Lower leg skin (tissue), 4 donors: ENCODE measurements around the gene WSCD2. TPM values are rescaled to one million over a fixed set of nuclear protein-coding genes. Genes with fewer than 3 reads are reported as not detected.

Experiments used
- DNase-seq, 2 donors: peaks; one replicate each; pipeline ENCODE4 v3.0.0-alpha.2; 2019; ENCODE audit warnings: low spot score in 2 of 2
- H3K4me3 ChIP-seq: fragments of 200-600 bp; sonication (generic); 2 replicates; pipeline ENCODE4 v1.5.1; 2017; ENCODE audit warnings: mild to moderate bottlenecking, low read depth; ENCODE audit not compliant: poor library complexity, severe bottlenecking
- CTCF ChIP-seq, 3 donors: fragments of 450-650 bp; IDR thresholded peaks; one replicate each; pipeline ENCODE4 v1.5.1; 2016; ENCODE audit warnings: antibody characterized with exemption in 3 of 3, mild to moderate bottlenecking in 3 of 3, moderate library complexity in 2 of 3
- POLR2A ChIP-seq, 2 donors: fragments of 450-650 bp; IDR thresholded peaks; one replicate each; pipeline ENCODE4 v1.6.1; 2016 to 2017; ENCODE audit warnings: antibody characterized with exemption in 2 of 2, mild to moderate bottlenecking in 1 of 2, moderate library complexity in 1 of 2
- WGBS, 2 donors: methylation state at CpG; one replicate each; pipeline ENCODE4 v1.1.5; 2018; 5-methylcytosine and 5-hydroxymethylcytosine counted together
- intact Hi-C: fragments of 100-400 bp; cut with DNase I; formaldehyde crosslinking; loops from one replicate; pipeline ENCODE4 v1.15.0; 2023; ENCODE audit warnings: low total_unique reads
- total RNA-seq, 4 donors: library from RNA; depleted of rRNA; stranded (reverse); fragments of >200 nt; gene quantifications; one replicate each; pipeline ENCODE4 v1.1.0, GENCODE V29; 2016

The WSCD2 gene
- total RNA-seq, 4 donors from 2014 or later: 0.15 to 0.63 (median 0.47) TPM

DNA sequence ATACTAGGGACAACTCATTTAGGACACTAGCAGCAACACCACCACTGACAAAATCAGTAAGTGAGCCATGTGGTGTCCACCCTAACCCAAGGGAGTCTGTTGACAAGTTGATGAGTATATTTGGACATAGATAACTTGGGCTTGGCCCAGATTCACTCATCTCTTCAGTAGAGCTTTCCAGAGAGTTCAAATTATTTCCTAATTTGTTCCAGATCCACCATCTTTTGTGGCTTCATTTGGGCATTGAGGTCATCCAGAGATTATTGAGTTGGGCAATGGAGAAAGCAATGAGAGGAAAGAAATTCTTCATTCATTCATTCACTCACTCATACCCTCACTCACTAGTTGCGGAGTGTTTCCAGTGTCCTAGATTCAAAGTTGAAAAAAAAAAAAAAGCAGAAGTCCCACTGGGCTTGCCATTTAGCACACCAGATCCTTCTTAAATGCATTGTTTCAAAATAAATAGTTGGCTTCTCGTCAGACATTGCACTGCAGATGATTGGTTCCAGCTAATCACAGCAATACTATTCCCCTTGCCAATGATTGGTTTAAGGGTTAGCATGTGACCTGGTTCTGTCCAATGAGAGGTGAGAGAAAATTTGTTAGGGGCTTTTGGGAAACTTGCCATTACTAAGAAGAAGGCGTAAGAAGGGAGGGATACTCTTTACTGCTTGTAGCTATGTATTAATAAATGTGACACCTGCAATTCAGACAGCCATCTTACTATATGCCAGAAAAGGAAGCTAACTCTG lies 31.8 kb upstream of the WSCD2 start:
- H3K4me3 ChIP-seq: no peak overlapping the region
- WGBS, 2 donors: 56 to 68% methylated on average over 3 of the region's 3 CpGs
- intact Hi-C loops: no loop called here
- DNase-seq: peak in 1 of 2 donors; percentile 65
- TF ChIP-seq CTCF (IDR thresholded peaks at IDR 0.05) (no peak), POLR2A (IDR thresholded peaks at IDR 0.05) (no peak)

DNA sequence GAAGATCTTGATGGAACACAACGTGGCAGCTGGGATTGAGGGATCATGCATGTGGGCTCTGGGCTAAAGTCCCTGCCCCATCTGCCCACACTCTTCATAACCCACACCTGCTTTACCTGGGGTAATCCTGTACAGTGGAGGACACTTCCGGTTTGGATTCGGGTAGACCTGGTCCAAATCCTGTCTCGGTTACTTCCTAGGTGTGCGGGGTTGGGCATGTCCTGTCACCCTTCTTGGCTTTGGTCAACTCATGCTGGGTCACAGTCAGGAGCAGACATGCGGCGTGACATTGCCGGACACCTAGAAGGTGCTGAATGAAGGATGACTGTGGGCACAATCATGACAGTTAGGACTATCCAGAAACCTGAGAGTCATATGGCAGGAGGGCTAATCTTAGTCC lies 30.7 kb upstream of the WSCD2 start:
- no peak overlapping the region for H3K4me3 ChIP-seq
- intact Hi-C loops: no loop called here
- 91 to 92% methylated on average over 8 of the region's 8 CpGs for WGBS, 2 donors
- no peak for TF ChIP-seq CTCF (IDR thresholded peaks at IDR 0.05)
- TF ChIP-seq POLR2A (IDR thresholded peaks at IDR 0.05): no peak
- DNase-seq: no peak

DNA sequence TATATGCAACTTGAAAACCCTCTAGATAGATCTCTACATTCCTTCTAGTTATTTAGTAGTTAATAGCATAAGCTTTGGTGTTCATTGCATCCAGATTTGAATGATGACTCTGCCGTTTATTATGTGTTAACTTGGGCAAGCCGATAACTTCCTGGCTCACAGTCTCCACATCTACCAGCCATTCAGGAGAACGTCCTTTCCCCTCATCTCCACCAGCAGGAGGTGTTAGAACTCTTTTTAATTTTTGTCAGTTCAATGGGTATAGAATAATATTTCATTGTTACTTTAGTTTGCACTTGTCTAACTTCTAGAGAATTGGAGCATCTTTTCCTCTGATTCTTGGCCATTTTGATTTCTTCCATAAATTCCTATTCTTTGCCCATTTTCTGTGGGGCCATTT lies 30.0 kb upstream of the WSCD2 start:
- intact Hi-C loops: no loop called here
- no peak for DNase-seq

GRCh38 chr12:108099778-108100489 lies 29.2 kb upstream of the WSCD2 start:
- DNase-seq: peak in 1 of 2 donors; percentile 24
- no peak overlapping the region for H3K4me3 ChIP-seq
- intact Hi-C loops: no loop called here
- WGBS, 2 donors: 67 to 69% methylated on average over 4 of the region's 4 CpGs
- TF ChIP-seq CTCF (IDR thresholded peaks at IDR 0.05): no peak
- no peak for TF ChIP-seq POLR2A (IDR thresholded peaks at IDR 0.05)

More for the DNA sequence above, 30.0 kb upstream of the WSCD2 start:
- TF ChIP-seq POLR2A (IDR thresholded peaks at IDR 0.05): no peak
- no peak for TF ChIP-seq CTCF (IDR thresholded peaks at IDR 0.05)
- no peak overlapping the region for H3K4me3 ChIP-seq
- 24 to 28% methylated on average over 3 of the region's 3 CpGs for WGBS, 2 donors

GRCh38 chr12:108101605-108102175 lies 27.4 kb upstream of the WSCD2 start:
- 60 to 61% methylated on average over 3 of the region's 3 CpGs for WGBS, 2 donors
- no peak for TF ChIP-seq POLR2A (IDR thresholded peaks at IDR 0.05)
- no peak for TF ChIP-seq CTCF (IDR thresholded peaks at IDR 0.05)

More at GRCh38 chr12:108101605-108102175, 27.4 kb upstream of the WSCD2 start:
- no peak overlapping the region for H3K4me3 ChIP-seq
- DNase-seq: no peak
- intact Hi-C loops: no loop called here
